Activated CD8-positive, alpha-beta memory T cell treated with anti-CD3 and anti-CD28 coated beads for 4 hours (primary cell): ENCODE results near the gene TAX1BP3.

ENCODE experiments used
- DNase-seq, 2 donors: peaks; one replicate each; pipeline ENCODE4 v3.0.0-alpha.2; 2020; ENCODE audit warnings: low read depth in 2 of 2

The TAX1BP3 gene

GRCh38 chr17:3688027-3688553, 19.7 kb upstream of the TAX1BP3 start:
- no peak for DNase-seq

- no peak for DNase-seq
Measured at GRCh38 chr17:3685174-3685573, 16.8 kb upstream of the TAX1BP3 start.

- DNase-seq, result peak in 1 of 2 donors; percentile 20
Measured at GRCh38 chr17:3683054-3683511, 14.7 kb upstream of the TAX1BP3 start.

GRCh38 chr17:3682033-3682432, 13.7 kb upstream of the TAX1BP3 start:
- no peak for DNase-seq

- no peak for DNase-seq
Measured at GRCh38 chr17:3681565-3681964, 13.2 kb upstream of the TAX1BP3 start.

DNA sequence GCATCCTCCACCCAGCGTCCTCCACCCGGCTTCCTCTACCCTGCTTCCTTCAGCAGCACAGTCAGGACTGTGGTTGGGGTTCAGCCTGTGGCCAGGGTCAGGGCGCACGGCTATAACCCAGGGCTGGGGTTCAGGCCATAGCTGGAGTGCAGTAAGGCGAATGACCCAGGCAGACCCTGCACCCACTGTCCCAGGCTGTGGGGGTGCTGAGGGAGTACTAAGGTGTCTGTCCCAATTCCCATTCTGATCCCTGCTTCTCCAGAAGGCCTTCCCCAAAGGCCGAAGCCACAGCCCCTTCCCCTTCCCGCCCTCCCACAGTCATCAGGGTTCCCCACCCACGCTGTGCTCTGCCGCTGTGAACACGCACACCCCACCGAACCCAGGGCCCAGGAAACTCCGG, 12.7 kb upstream of the TAX1BP3 start:
- no peak for DNase-seq

- DNase-seq, result no peak
Measured at GRCh38 chr17:3679531-3680126, 11.3 kb upstream of the TAX1BP3 start.

DNA sequence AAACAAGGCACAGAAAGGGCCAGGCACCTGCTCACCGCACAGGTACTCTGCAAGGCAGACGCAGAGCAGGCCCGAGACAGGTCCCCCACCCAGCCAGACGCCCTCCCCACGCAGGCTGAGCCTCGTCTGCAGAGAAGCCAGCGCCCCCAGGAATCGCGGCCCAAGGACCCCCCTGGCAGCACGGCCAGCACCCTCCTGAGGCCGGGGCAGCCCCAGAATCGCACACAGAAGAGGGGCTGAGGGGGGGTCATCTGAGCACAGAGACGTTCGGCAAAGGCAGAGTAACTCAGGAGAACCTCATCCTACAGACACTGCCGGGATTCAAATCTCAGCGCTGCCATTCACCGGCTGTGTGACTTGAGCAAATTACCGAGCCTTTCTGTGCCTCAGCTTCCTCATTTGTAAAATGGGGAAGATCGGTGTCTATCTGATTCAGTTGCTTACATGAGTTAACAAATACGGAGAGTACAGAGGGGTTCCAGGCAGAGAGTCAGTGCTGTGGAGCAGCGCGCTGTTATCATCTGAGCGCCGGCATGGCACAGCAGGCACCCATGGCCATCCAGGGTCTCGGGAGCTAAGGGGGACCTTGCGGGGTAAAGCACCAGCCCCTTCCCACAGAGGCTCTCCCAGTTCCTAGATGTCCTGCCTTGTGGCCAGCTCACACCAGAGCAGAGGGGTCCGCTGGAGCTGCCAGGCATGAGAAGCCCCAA, 10.6 kb upstream of the TAX1BP3 start:
- DNase-seq, result no peak

- DNase-seq, result no peak
Measured at GRCh38 chr17:3678095-3678820, 9.9 kb upstream of the TAX1BP3 start.

DNA sequence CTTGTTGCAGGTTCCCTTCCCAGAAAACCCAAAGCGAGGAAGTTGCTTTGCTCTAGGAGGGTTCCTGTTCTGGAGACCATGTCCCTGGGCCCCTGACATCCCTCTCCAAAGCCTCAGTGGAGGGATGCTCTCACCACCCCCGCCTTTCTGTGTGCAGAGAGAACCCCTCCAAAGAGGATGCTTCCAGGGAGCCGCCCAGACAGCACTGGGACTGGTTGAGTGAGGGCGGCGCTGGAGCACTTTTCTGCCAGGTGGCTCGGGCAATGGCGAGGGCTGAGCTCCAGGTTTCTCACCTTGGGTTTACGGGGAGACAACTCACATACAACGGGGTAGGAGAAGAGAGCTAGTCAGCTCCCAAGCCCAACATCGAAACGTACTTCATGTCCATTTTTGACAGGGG, 7.5 kb upstream of the TAX1BP3 start:
- DNase-seq, result no peak

- DNase-seq, result no peak
Measured at GRCh38 chr17:3672571-3672970, 4.2 kb upstream of the TAX1BP3 start.

DNA sequence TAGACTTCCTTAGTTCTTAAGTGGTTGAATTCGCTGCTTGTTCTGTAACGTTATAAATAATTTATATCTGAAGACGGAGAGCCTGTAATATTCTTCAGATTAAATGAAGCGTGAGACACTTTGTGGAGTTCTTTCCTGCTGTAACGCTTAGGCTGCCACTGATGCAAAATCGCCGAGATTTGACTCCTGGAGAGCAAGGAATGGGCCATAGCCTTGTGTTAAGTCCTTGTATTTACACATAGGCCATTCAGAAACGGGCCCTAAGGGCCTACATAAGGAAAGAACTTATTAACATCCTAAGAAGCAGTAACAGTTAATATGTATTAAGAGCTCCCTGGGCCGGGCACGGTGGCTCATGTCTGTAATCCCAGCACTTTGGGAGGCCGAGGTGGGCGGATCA, 1.2 kb upstream of the TAX1BP3 start:
- no peak for DNase-seq

- no peak for DNase-seq
Measured at GRCh38 chr17:3669085-3669347, 638 bp upstream of the TAX1BP3 start.

GRCh38 chr17:3667366-3668278, 756 bp downstream of the TAX1BP3 start:
- no peak for DNase-seq

DNA sequence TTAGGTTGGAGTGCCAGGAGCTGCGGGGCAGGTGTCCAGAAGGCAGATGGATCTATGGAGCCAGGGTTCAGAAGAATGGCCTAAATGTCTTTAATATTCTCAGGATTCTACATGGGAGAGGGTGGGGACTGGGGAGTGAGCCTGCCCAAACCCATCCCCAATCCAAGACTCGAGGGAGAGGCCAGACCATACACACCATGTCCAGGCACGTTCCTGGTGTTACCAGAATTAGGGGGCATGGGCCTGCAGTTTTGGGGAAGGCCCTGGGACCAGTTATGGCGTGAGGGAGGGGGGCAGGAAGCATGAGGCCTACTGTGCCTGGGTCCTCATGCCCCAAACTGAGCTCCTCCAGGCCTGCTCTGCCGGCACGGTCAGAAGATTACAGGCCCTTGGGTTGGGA, 1.9 kb downstream of the TAX1BP3 start:
- DNase-seq, result no peak

- DNase-seq, result no peak
Measured at GRCh38 chr17:3665834-3666233, 2.5 kb downstream of the TAX1BP3 start.

- no peak for DNase-seq
Measured at GRCh38 chr17:3663102-3664011, 5.0 kb downstream of the TAX1BP3 start.

- no peak for DNase-seq
Measured at GRCh38 chr17:3660311-3660891, 8.0 kb downstream of the TAX1BP3 start.

DNA sequence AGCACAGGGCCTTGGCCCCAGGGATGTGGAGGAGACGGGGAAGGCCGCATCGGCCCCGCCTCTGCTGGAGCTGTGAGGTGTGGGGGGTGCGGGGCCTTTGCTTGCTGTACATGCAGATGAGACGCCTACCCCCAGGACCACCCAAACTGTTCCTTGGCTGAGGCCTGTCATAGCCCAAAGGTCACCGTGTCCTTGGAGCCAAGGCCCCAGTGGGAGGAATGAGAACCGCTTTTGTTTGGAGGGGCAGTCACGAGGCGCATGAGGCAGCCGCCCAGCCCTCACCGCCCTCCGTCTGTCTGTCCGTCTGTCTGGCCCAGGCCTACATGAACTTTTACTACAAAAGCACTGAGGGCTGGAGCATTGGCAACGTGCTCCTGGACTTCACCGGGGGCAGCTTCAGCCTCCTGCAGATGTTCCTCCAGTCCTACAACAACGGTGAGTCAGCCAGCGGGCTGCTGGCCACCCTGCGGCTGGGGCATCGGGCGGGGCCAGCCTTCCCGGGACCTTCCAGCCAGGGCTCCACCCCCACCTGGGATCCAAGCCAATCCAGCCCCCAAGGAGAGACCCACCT, 8.8 kb downstream of the TAX1BP3 start:
- DNase-seq, result no peak

- DNase-seq, result no peak
Measured at GRCh38 chr17:3658784-3659449, 9.5 kb downstream of the TAX1BP3 start.
